Esophagus muscularis mucosa (tissue), 4 donors: ENCODE measurements around the gene B3GLCT. TPM values are rescaled to one million over a fixed set of nuclear protein-coding genes. Genes with fewer than 3 reads are reported as not detected.
A peak's percentile ranks its signal among the peaks of the same experiment; 100 is the strongest.
"Not testable (repeated sequence)": the region's sequence is repeated elsewhere in the genome, so short reads cannot be mapped to it uniquely, and the experiment has no call there.

Source experiments
- DNase-seq: peaks from one replicate; pipeline ENCODE4 v3.0.0-alpha.2; 2017; ENCODE audit errors: extremely low spot score
- H3K27ac ChIP-seq, 4 donors: fragments of 200-600 bp; sonication (generic); replicated peaks in 1 of 4; 1 replicate in 3 of 4; 2 replicates in 1 of 4; pipeline ENCODE4 v1.5.1; 2016 to 2019; ENCODE audit warnings: mild to moderate bottlenecking in 1 of 4
- H3K27me3 ChIP-seq, 4 donors: fragments of 200-600 bp; sonication (generic); one replicate each; pipeline versions ENCODE4 v1.5.1 to v1.6.0; 2016 to 2019
- H3K36me3 ChIP-seq, 4 donors: fragments of 200-600 bp; sonication (generic); one replicate each; pipeline ENCODE4 v1.5.1; 2016 to 2019
- H3K4me1 ChIP-seq, 4 donors: fragments of 200-600 bp; sonication (generic); one replicate each; pipeline ENCODE4 v1.5.1; 2016 to 2019
- H3K4me3 ChIP-seq, 4 donors: fragments of 200-600 bp; sonication (generic); 1 replicate in 2 of 4; 2 replicates in 2 of 4; pipeline ENCODE4 v1.5.1; 2016 to 2019; ENCODE audit warnings: mild to moderate bottlenecking in 4 of 4, moderate library complexity in 1 of 4
- H3K9me3 ChIP-seq, 4 donors: fragments of 200-600 bp; sonication (generic); 1 replicate in 3 of 4; 2 replicates in 1 of 4; pipeline ENCODE4 v1.5.1; 2016 to 2019
- CTCF ChIP-seq, 3 experiments: fragments of 200-600 bp in 2 of 3; fragments of 450-650 bp in 1 of 3; sonication (generic) in 2 of 3; IDR thresholded peaks; one replicate each; pipeline ENCODE4 v1.5.1; 2017 to 2019; ENCODE audit warnings: antibody characterized with exemption in 3 of 3, mild to moderate bottlenecking in 2 of 3, moderate library complexity in 1 of 3
- EP300 ChIP-seq: sonication (generic); formaldehyde crosslinking; IDR thresholded peaks from one replicate; pipeline ENCODE4 v1.6.1; 2017; ENCODE audit warnings: antibody characterized with exemption
- POLR2A ChIP-seq: fragments of 450-650 bp; IDR thresholded peaks from one replicate; pipeline ENCODE4 v1.6.1; 2017; ENCODE audit warnings: antibody characterized with exemption, moderate library complexity, mild to moderate bottlenecking, low read depth
- POLR2AphosphoS5 ChIP-seq, 2 donors: sonication (generic); formaldehyde crosslinking; IDR thresholded peaks; one replicate each; pipeline ENCODE4 v1.6.1; 2017; ENCODE audit warnings: antibody characterized with exemption in 2 of 2
- WGBS: methylation state at CpG from one replicate; pipeline ENCODE4 v1.1.5; 2018; 5-methylcytosine and 5-hydroxymethylcytosine counted together
- intact Hi-C: fragments of 100-400 bp; cut with DNase I; formaldehyde crosslinking; loops from one replicate; pipeline ENCODE4 v1.15.1; 2023
- total RNA-seq, 4 donors: library from RNA; depleted of rRNA; stranded (reverse); fragments of >200 nt; gene quantifications; one replicate each; pipeline versions ENCODE4 v1.1.0 to v1.2.1, GENCODE V29; 2016

The B3GLCT gene
- total RNA-seq, 4 donors from 2014 or later: 5.2 to 8.8 (median 5.6) TPM

- no peak overlapping the region for H3K27ac ChIP-seq
- no peaks in the 10 kb centered on the region for H3K9me3 ChIP-seq
- TF ChIP-seq POLR2A (no peak), CTCF (IDR thresholded peaks at IDR 0.05) (no peak), POLR2AphosphoS5 (IDR thresholded peaks at IDR 0.05) (no peak), EP300 (no peak)
- DNase-seq: peak; percentile 29
- intact Hi-C loops: no loop called here
- whole genome bisulfite sequencing: 98% methylated on average over 4 of the region's 4 CpGs
- H3K36me3 ChIP-seq: peaks cover 0 to 13% (median 0%) of the 10 kb centered on the region in 4 donors
- H3K27me3 ChIP-seq: no peaks in the 10 kb centered on the region
- H3K4me3 ChIP-seq: no peak overlapping the region
- H3K4me1 ChIP-seq: no peaks in the 10 kb centered on the region
Observed at GRCh38 chr13:31331068-31331467, 131.3 kb downstream of the B3GLCT start.

- no peaks in the 10 kb centered on the region for H3K4me1 ChIP-seq
- no peaks in the 10 kb centered on the region for H3K27me3 ChIP-seq
- H3K9me3 ChIP-seq: peaks cover 0 to 10% (median 3%) of the 10 kb centered on the region in 4 donors
- intact Hi-C loops: no loop called here
- H3K4me3 ChIP-seq: no peak overlapping the region
- no peak overlapping the region for H3K27ac ChIP-seq
- TF ChIP-seq POLR2AphosphoS5 (IDR thresholded peaks at IDR 0.05) (no peak), POLR2A (no peak), EP300 (no peak), CTCF (IDR thresholded peaks at IDR 0.05) (no peak)
- WGBS: 100% methylated on average over 1 of the region's 1 CpG
- H3K36me3 ChIP-seq: peaks cover 0 to 6% (median 0%) of the 10 kb centered on the region in 4 donors
- peak; percentile 57 for DNase-seq
Observed at GRCh38 chr13:31334547-31334946, 134.8 kb downstream of the B3GLCT start.

- no peaks in the 10 kb centered on the region for H3K27me3 ChIP-seq
- no peak overlapping the region for H3K4me3 ChIP-seq
- no peak for DNase-seq
- intact Hi-C loops: no loop called here
- H3K4me1 ChIP-seq: no peaks in the 10 kb centered on the region
- H3K9me3 ChIP-seq: peaks cover 0 to 13% (median 3%) of the 10 kb centered on the region in 4 donors
- H3K36me3 ChIP-seq: peaks cover 0 to 1% (median 0%) of the 10 kb centered on the region in 4 donors
- no peak overlapping the region for H3K27ac ChIP-seq
- WGBS: 86% methylated on average over 6 of the region's 6 CpGs
- TF ChIP-seq POLR2A (no peak), EP300 (no peak), CTCF (IDR thresholded peaks at IDR 0.05) (no peak), POLR2AphosphoS5 (IDR thresholded peaks at IDR 0.05) (no peak)
Observed at GRCh38 chr13:31334994-31335557, 135.3 kb downstream of the B3GLCT start.

GRCh38 chr13:31339616-31340015 lies 139.8 kb downstream of the B3GLCT start:
- H3K9me3 ChIP-seq: peaks cover 0 to 25% (median 10%) of the 10 kb centered on the region in 4 donors
- H3K27ac ChIP-seq, H3K36me3 ChIP-seq, DNase-seq, H3K27me3 ChIP-seq, H3K4me1 ChIP-seq, H3K4me3 ChIP-seq, intact Hi-C loops: not testable (repeated sequence)
- WGBS: 89% methylated on average over 15 of the region's 22 CpGs

- peaks cover 0 to 25% (median 10%) of the 10 kb centered on the region in 4 donors for H3K9me3 ChIP-seq
- H3K27ac ChIP-seq, DNase-seq, intact Hi-C loops, H3K27me3 ChIP-seq, H3K36me3 ChIP-seq, H3K4me1 ChIP-seq, H3K4me3 ChIP-seq: not testable (repeated sequence)
- WGBS: 82% methylated on average over 6 of the region's 12 CpGs
Observed at GRCh38 chr13:31340848-31341247, 141.1 kb downstream of the B3GLCT start.

- H3K4me3 ChIP-seq: no peak overlapping the region
- intact Hi-C loops: no loop called here
- no peak overlapping the region for H3K27ac ChIP-seq
- TF ChIP-seq EP300: no peak
- no peak for TF ChIP-seq POLR2AphosphoS5 (IDR thresholded peaks at IDR 0.05)
- TF ChIP-seq POLR2A: no peak
- no peak for TF ChIP-seq CTCF (IDR thresholded peaks at IDR 0.05)
- H3K36me3 ChIP-seq: no peaks in the 10 kb centered on the region
- WGBS: 83% methylated on average over 2 of the region's 2 CpGs
- H3K4me1 ChIP-seq: no peaks in the 10 kb centered on the region
- no peaks in the 10 kb centered on the region for H3K9me3 ChIP-seq
- no peak for DNase-seq
- H3K27me3 ChIP-seq: no peaks in the 10 kb centered on the region
Observed at GRCh38 chr13:31346891-31347290, 147.1 kb downstream of the B3GLCT start.
